ENCODE measurements around the gene GSE1. TPM values are rescaled to one million over a fixed set of nuclear protein-coding genes. Genes with fewer than 3 reads are reported as not detected.

GSE1 gene
- total RNA-seq, 1 experiment from 2014 or later, result 124 TPM

DNA sequence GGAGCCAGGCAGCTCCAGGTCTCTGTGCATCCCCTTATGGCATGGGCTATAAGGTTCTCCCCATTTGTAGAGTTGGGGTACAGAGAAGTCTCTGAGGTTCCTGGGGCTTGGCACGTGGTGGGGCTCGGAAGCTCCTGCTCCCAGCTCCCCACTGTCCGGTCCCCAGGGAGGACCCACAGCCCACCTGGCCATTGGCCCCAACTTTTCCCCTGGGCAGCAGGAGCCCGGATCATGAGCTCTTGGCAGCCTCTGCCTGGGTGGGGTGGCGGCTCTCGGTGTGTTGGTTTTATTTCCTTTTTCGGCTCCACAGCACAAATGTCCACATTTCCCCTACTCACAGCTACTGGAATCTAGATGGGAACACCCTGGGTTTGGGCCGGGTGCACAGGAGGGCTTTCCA is 30.5 kb downstream of the GSE1 start:
- no peaks in the 10 kb centered on the region for H3K4me1 Mint-ChIP-seq
- POLR2A ChIA-PET, result no interaction called here
- no peak for DNase-seq (ENCODE audit: low spot score)
- TF ChIP-seq PRRX2 (CRISPR knock-in tag; IDR thresholded peaks at IDR 0.05), result no peak
- TF ChIP-seq, protein P1, sequence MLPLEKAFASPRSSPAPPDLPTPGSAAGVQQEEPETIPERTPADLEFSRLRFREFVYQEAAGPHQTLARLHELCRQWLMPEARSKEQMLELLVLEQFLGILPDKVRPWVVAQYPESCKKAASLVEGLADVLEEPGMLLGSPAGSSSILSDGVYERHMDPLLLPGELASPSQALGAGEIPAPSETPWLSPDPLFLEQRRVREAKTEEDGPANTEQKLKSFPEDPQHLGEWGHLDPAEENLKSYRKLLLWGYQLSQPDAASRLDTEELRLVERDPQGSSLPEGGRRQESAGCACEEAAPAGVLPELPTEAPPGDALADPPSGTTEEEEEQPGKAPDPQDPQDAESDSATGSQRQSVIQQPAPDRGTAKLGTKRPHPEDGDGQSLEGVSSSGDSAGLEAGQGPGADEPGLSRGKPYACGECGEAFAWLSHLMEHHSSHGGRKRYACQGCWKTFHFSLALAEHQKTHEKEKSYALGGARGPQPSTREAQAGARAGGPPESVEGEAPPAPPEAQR (CRISPR knock-in tag; IDR thresholded peaks at IDR 0.05), result no peak
- TF ChIP-seq ZNF121 (CRISPR knock-in tag; IDR thresholded peaks at IDR 0.05), result no peak
- CTCF ChIA-PET, result interaction anchor here (0.9 to 1.8 kb wide), 5 partner anchors 8 to 74 kb away, joined by 3 to 17 read pairs (median 4); no protein-coding TSS in a partner anchor
- H3K9me3 Mint-ChIP-seq, result no peaks in the 10 kb centered on the region
- H3K36me3 Mint-ChIP-seq, result no peaks in the 10 kb centered on the region
- no peak overlapping the region for H3K4me3 Mint-ChIP-seq
- no peak for ATAC-seq
- no peaks in the 10 kb centered on the region for H3K27me3 Mint-ChIP-seq (ENCODE audit: low read depth)
- no peak overlapping the region for H3K27ac Mint-ChIP-seq

DNA sequence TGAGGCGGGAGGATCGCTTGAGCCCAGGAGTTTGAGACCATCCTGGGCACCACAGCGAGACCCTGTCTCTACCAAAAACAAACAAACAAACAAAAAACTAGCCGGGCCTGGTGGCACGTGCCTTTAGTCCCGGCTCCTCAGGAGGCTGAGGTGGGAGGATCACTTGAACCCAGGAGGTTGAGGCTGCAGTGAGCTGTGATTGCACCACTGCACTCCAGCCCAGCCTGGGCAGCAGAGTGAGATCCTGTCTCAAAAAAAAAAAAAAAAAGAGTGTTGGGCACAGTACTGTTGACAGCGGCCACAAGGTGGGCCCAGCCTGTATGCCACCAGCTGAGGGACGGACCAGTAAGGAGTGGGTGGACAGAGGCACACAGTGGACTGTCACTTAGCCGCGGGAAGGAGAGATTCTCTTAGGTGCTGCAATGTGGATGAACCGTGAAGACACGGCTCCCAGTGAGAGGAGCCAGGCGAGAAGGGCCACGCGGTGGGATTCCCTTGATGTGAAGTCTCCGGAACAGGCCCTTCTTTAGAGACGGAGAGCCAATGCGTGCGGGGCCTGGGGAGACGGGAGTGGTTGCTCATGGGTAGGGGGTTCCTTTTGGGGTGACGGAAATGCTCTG is 31.1 kb downstream of the GSE1 start:
- H3K9me3 Mint-ChIP-seq, result no peaks in the 10 kb centered on the region
- peaks cover 5% of the 10 kb centered on the region for H3K36me3 Mint-ChIP-seq
- DNase-seq (ENCODE audit: low spot score) (no peak), ATAC-seq (no peak)
- CTCF ChIA-PET, result interaction anchor here (0.7 to 1.8 kb wide), 4 partner anchors 9 to 470 kb away, joined by 3 to 17 read pairs (median 5); no protein-coding TSS in a partner anchor
- peak overlapping the region; percentile 16; the same call in 1 of the 2 replicates for H3K27ac Mint-ChIP-seq
- no peaks in the 10 kb centered on the region for H3K27me3 Mint-ChIP-seq (ENCODE audit: low read depth)
- POLR2A ChIA-PET, result no interaction called here
- no peak overlapping the region for H3K4me3 Mint-ChIP-seq
- TF ChIP-seq ZNF121 (CRISPR knock-in tag; IDR thresholded peaks at IDR 0.05) (peak; percentile 88; the same call in 1 of the 2 replicates), NFE2L1 (CRISPR knock-in tag; IDR thresholded peaks at IDR 0.05) (no peak), ZNF138 (CRISPR knock-in tag; conservative IDR thresholded peaks at IDR 0.05) (no peak), RORB (CRISPR knock-in tag; IDR thresholded peaks at IDR 0.05) (no peak), FOXK1 (CRISPR knock-in tag; IDR thresholded peaks at IDR 0.05) (no peak)
- TF ChIP-seq, protein P2, sequence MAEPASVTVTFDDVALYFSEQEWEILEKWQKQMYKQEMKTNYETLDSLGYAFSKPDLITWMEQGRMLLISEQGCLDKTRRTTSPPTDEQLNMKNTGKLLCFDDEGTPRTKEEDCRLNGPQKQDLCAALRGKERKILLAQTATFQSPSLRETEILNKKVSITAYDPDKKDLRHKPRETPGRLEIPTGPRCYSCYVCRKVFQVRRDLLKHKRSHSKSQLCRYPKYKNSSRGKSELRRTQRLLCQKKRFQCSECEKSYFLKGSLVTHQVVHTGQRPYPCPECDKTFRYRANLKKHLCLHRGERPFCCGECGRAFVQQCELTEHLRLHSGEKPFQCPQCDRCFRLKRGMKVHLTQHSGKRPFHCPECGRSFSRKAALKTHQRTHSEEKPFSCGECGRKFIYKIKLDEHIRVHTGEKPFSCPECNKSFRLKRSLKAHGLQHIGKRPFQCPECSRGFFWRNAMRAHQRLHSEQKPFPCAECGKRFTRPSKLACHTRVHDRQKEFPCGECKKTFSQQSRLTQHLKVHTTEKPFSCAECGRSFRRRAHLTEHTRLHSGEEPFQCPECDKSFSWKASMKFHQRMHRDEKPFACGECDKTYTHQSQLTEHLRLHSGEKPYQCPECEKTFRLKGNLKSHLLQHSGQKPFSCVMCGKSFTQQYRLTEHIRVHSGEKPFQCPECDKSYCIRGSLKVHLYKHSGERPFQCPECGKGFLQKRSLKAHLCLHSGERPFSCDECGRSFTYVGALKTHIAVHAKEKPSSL (CRISPR knock-in tag; conservative IDR thresholded peaks at IDR 0.05), result no peak
- TF ChIP-seq, protein P3, sequence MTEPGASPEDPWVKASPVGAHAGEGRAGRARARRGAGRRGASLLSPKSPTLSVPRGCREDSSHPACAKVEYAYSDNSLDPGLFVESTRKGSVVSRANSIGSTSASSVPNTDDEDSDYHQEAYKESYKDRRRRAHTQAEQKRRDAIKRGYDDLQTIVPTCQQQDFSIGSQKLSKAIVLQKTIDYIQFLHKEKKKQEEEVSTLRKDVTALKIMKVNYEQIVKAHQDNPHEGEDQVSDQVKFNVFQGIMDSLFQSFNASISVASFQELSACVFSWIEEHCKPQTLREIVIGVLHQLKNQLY (CRISPR knock-in tag; IDR thresholded peaks at IDR 0.05), result no peak
- peaks cover 5% of the 10 kb centered on the region; the same call in 1 of the 2 replicates for H3K4me1 Mint-ChIP-seq

DNA sequence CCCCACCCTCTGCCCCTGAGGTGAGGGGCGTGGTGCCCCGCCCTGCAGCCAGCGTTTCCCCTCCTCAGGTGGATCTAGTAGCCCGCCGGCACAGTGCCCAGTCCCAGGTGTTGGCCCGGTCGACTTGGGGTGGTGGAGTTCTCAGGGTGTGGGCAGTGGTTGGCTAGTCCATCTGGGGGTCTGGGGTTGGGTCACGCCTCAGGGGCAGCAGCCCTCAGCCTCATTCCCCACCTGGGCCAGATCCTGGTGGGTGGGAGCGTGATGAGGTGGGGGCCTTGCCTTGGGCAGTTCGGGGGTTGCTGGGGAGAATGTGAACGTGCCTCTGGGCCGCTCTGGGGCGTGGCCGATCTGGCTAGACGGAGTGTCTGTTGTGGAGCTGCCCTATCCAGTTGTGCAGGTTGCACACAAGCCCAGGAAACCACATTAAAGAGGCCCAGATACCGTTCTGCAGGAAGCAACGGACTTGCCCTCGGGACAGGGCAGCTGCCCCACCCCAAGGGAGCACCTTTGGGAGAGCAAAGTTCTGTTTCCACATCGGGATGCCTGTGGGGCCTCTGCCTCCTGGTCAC is 32.0 kb downstream of the GSE1 start:
- no peak for ATAC-seq
- peaks cover 5% of the 10 kb centered on the region for H3K36me3 Mint-ChIP-seq
- no peak for TF ChIP-seq IRF2 (CRISPR knock-in tag; IDR thresholded peaks at IDR 0.05; ENCODE audit: borderline replicate concordance, low read depth)
- TF ChIP-seq, protein P4, sequence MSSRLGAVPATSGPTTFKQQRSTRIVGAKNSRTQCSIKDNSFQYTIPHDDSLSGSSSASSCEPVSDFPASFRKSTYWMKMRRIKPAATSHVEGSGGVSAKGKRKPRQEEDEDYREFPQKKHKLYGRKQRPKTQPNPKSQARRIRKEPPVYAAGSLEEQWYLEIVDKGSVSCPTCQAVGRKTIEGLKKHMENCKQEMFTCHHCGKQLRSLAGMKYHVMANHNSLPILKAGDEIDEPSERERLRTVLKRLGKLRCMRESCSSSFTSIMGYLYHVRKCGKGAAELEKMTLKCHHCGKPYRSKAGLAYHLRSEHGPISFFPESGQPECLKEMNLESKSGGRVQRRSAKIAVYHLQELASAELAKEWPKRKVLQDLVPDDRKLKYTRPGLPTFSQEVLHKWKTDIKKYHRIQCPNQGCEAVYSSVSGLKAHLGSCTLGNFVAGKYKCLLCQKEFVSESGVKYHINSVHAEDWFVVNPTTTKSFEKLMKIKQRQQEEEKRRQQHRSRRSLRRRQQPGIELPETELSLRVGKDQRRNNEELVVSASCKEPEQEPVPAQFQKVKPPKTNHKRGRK (CRISPR knock-in tag; IDR thresholded peaks at IDR 0.05; ENCODE audit: borderline replicate concordance), result no peak
- TF ChIP-seq, protein P5, sequence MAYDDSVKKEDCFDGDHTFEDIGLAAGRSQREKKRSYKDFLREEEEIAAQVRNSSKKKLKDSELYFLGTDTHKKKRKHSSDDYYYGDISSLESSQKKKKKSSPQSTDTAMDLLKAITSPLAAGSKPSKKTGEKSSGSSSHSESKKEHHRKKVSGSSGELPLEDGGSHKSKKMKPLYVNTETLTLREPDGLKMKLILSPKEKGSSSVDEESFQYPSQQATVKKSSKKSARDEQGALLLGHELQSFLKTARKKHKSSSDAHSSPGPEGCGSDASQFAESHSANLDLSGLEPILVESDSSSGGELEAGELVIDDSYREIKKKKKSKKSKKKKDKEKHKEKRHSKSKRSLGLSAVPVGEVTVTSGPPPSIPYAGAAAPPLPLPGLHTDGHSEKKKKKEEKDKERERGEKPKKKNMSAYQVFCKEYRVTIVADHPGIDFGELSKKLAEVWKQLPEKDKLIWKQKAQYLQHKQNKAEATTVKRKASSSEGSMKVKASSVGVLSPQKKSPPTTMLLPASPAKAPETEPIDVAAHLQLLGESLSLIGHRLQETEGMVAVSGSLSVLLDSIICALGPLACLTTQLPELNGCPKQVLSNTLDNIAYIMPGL (CRISPR knock-in tag; IDR thresholded peaks at IDR 0.05), result no peak
- TF ChIP-seq NFATC4 (CRISPR knock-in tag; IDR thresholded peaks at IDR 0.05), result no peak
- TF ChIP-seq JUN (CRISPR knock-in tag; IDR thresholded peaks at IDR 0.05), result no peak
- TF ChIP-seq, protein P6, sequence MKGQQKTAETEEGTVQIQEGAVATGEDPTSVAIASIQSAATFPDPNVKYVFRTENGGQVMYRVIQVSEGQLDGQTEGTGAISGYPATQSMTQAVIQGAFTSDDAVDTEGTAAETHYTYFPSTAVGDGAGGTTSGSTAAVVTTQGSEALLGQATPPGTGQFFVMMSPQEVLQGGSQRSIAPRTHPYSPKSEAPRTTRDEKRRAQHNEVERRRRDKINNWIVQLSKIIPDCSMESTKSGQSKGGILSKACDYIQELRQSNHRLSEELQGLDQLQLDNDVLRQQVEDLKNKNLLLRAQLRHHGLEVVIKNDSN (CRISPR knock-in tag; IDR thresholded peaks at IDR 0.05), result no peak
- TF ChIP-seq, protein P7, sequence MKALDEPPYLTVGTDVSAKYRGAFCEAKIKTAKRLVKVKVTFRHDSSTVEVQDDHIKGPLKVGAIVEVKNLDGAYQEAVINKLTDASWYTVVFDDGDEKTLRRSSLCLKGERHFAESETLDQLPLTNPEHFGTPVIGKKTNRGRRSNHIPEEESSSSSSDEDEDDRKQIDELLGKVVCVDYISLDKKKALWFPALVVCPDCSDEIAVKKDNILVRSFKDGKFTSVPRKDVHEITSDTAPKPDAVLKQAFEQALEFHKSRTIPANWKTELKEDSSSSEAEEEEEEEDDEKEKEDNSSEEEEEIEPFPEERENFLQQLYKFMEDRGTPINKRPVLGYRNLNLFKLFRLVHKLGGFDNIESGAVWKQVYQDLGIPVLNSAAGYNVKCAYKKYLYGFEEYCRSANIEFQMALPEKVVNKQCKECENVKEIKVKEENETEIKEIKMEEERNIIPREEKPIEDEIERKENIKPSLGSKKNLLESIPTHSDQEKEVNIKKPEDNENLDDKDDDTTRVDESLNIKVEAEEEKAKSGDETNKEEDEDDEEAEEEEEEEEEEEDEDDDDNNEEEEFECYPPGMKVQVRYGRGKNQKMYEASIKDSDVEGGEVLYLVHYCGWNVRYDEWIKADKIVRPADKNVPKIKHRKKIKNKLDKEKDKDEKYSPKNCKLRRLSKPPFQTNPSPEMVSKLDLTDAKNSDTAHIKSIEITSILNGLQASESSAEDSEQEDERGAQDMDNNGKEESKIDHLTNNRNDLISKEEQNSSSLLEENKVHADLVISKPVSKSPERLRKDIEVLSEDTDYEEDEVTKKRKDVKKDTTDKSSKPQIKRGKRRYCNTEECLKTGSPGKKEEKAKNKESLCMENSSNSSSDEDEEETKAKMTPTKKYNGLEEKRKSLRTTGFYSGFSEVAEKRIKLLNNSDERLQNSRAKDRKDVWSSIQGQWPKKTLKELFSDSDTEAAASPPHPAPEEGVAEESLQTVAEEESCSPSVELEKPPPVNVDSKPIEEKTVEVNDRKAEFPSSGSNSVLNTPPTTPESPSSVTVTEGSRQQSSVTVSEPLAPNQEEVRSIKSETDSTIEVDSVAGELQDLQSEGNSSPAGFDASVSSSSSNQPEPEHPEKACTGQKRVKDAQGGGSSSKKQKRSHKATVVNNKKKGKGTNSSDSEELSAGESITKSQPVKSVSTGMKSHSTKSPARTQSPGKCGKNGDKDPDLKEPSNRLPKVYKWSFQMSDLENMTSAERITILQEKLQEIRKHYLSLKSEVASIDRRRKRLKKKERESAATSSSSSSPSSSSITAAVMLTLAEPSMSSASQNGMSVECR (CRISPR knock-in tag; IDR thresholded peaks at IDR 0.05; ENCODE audit: borderline replicate concordance), result no peak
- no peaks in the 10 kb centered on the region for H3K27me3 Mint-ChIP-seq (ENCODE audit: low read depth)
- no peaks in the 10 kb centered on the region for H3K9me3 Mint-ChIP-seq
- no peak for DNase-seq (ENCODE audit: low spot score)
- ChIA-PET POLR2A (no interaction called here), CTCF (no interaction called here)
- H3K4me3 Mint-ChIP-seq, result no peak overlapping the region
- H3K27ac Mint-ChIP-seq, result no peak overlapping the region
- peaks cover 5% of the 10 kb centered on the region; the same call in 1 of the 2 replicates for H3K4me1 Mint-ChIP-seq
